Measurements from ENCODE around the gene WDR7.

Gene WDR7

DNA sequence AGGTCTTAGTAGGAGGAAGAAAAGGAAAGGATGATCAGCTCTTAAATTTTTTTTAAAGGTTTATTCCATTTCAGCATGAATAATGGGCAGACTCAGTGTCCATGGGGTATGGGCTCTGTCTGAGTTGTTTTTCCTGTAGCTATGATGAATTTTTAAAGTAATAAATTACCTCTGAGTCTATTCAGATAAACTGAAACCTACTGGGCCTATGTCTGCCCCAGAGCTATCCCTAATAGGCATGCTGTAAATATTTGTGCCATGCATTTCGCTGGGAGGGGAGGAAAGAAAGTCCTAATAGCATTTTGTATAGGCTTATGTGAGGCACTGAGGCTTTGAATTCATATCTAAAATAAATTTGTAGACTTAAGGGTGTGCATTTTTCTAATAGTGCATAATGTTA lies 285.3 kb downstream of the WDR7 start:
- no peak for DNase-seq (ENCODE audit: low read depth)

DNA sequence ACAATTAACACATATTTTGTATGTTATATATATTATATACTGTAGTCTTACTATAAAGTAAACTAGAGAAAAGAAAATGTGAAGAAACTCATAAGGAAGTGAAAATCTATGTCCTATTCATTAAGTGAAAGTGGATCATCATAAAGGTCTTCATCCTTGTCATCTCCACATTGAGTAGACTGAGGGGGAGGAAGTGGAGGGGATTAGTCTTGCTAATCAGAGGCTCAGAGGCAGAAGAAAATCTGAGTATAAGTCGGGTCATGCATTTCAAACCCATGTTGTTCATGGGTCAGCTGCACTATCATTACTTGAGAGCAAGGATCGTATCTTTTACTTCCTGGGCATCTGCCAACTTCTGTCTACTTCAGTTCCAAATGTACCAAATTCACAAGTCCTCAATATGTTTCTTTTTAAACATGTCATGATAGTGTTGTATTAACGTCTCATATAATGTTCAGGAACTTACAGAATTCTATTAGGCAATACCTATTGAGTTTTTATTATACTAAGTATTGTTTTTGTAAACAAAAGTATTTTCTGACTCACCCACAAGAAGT lies 286.8 kb downstream of the WDR7 start:
- no peak for DNase-seq (ENCODE audit: low read depth)

DNA sequence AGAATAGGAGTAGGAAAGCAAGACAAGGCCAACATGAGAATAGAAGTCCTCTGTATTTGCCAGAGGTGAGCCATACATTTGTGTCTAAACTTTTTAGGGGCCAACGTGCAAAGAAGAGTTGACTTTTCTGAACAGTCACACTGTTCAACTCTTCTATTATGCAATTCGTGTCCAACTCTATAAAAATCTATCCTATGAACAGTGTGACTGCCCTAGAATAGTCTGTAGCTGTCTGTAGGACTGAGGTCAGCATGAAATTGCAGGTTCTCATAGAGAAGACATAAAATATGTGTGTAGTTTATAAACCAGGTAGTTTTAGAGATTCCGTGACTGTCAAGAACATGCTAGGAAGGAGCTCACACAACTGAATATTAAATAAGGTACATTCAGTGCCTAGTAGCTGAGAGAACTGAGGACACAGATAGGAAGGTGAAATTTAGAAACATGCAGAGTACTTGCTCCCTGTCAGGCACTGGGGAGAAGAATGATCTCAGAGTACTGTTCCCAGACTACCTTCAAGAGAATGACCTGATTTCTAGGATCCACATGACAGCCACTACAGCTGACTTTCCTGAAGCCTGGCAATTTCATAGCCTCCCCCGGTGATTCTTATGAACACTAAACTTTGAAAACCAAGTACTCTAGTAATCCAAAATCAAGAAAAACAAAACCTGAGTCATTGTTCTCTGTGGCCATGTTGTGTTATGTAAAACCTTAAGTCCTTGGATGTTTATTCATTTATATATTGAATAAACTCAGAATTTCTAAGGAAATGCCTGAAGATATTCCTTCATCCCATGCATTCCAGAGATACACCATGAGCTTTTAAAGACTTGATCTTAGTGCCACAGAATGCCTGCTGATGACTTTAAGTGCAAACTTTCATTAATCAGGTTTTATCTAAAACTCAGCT lies 294.3 kb downstream of the WDR7 start:
- DNase-seq (ENCODE audit: low read depth) = no peak

DNA sequence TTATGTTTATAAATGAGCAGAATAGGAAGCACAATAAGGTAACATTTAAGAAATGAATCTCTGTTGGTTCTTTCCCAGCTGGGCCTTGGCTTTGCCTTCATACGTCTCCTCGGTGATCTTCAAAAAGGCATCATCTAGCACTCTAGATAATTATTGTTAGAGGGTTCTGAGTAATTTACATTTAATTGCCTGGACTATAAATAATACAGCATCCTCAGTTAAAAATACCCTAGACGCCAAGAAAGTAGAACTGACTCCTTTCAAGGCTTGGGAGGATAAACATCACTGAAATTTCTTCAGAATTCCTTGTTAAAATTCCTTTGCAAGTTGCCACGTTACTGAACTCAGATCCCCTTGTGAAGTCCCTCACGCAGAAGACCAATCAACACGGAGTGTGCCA lies 296.1 kb downstream of the WDR7 start:
- no peak for DNase-seq (ENCODE audit: low read depth)

DNA sequence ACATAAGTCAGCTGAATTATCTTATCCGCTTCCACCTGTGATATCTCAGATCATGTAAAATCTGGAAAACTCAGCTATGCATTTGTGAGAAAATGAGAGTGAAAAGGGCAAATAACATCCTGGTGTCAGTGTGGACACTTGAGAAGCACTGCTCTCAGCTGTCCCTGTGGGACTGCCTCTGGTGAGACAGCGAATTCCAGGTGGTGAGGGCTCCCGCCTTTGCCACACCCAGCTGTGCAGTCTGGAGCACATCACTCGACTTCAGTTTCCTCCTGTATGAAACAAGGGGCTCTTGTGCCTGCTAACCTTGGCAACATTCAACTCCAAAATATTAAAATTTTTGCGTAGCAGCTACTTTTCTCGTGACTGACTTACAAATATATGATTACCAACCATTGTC lies 300.9 kb downstream of the WDR7 start:
- DNase-seq (ENCODE audit: low read depth) = no peak

DNA sequence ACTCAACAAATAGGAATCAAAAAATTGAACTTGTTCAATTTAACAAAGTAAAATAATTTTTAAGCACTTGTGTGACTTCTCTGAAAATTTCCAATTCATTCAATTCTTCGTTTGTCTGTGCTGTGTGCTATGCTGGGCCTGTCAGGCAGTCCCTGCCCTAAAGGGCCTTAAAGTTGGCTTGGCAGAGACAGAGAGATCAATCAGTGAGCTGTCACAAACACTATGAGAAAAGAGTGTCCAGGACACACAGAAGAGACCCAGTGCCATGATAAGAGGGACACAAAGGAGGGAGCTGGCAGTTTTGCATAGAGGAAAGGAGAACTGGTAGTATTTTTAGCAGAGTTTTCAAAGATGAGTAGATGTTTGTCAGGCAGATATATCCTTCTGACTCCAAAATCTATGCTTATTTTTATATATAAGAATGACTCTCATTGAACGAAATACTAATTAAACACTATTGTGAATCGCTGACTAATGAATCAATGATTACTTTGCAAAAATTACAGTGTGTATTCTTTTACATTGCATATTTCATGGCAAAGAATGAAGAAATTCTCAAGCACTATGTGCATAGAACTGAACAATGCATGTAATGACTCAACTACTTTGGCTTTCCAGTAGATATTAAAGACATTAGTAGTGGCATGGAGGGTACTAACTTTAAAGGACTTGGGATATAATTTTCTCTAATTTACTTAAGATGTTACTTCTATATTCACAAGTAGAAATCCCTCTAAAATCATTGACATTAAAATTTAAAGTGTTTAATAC lies 302.5 kb downstream of the WDR7 start:
- DNase-seq (ENCODE audit: low read depth) = no peak

DNA sequence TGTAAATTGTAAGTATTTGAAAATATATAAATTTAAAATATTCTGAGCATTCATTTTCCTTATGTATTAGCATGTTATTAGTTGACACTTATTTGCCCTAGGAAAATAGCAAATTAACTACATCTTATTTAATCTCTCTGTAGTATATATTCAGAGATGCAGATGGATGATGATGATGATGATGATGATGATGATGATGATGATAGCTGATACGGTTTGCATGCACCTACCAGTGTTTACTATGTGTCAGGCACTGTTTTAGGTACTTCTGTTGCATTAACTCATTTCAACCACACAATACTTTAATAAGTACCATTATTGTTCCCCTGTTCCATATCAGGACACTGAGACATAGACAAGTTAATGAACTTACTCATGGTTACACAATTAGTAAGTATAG lies 304.3 kb downstream of the WDR7 start:
- no peak for DNase-seq (ENCODE audit: low read depth)

DNA sequence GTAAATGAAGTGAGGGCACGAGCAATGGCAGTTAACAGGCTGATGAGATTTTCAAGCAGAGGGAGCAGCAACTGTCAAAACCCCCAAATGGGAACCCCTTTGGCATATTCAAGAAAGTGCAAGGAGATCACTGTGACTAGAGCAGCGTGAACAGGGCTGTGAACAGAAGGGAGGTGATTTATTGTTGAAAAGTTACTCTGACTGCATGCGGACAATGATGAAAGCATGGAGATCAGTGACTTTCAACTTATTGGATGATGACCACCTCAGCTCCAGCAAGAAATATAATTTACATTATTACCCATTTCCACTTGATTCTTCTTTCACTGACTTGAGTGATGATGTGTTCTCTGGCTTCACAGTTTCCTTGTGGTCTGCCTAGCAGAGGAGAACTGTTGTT lies 308.0 kb downstream of the WDR7 start:
- DNase-seq (ENCODE audit: low read depth) = no peak

DNA sequence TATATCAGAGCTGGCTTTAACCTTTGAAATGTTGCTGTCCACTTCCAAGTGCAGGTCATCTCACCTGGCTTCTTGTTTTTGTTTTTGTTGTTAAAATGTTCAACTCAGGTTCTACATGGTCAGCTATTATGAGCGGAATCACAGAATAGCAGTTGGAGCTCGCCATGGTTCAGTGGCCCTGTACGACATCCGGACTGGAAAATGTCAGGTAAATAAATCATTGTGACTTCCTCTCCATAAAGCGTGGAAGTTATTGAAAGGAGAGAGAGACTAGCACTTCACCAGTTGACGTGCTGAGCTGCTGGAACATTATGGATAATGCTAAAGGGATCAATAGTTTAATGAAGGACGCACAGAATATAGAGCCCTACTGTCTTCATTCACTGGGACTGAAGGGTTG lies 311.2 kb downstream of the WDR7 start:
- DNase-seq (ENCODE audit: low read depth) = no peak

DNA sequence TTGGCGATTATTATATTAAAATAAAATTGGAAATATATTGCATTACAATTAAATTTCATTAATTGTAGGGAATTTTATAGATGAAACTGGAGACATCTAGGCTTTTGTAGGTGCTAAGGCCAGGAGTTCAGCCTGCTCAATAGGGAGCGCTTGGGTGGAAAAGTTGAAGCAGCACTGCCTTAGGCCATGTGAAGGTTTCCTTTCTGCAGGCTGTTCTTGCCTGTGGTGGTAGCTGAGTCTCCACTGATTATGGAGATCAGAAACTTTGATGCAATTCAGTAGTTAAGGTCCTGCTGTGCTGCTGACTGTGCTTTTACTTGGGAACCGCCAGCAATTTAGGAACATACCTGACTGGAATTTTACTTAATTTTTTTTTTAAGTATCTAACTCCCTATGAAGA lies 315.9 kb downstream of the WDR7 start:
- DNase-seq (ENCODE audit: low read depth) = no peak

DNA sequence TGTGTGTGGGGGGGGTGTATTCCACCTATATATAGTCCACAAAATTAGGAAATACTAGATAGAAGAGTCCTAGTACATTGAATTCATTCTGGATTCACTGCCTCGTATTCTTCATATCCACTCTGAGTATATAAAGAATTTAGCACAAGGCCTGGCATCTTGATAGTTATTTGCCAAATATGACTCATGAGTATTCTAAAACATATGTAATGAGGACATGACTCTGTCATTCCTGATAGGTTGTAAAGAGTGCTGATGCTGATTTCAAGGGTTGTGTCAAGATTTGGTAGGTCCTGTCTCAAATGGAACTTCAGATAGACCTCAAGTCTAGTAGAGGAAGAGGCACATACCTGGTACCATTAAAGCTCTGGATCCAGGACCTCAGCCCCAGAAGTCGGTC lies 322.3 kb downstream of the WDR7 start:
- no peak for DNase-seq (ENCODE audit: low read depth)

DNA sequence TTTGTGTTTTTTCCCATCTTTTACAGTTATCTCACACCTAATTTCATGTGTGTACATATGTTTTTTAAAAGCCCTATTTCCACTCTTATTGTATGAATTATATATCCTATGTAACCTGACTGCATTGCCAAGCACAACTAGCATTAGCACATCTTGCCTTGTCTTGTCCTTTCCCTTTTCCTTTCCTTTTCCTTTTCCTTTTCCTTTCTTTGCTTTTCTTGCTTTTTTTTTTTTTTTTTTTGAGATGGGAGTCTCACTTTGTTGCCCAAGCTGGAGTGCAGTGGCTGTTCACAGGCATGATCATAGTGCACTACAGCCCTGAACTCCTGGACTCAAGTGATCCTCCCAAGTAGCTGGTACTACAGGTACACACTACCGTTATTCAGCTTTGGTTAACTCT lies 323.0 kb downstream of the WDR7 start:
- no peak for DNase-seq (ENCODE audit: low read depth)

DNA sequence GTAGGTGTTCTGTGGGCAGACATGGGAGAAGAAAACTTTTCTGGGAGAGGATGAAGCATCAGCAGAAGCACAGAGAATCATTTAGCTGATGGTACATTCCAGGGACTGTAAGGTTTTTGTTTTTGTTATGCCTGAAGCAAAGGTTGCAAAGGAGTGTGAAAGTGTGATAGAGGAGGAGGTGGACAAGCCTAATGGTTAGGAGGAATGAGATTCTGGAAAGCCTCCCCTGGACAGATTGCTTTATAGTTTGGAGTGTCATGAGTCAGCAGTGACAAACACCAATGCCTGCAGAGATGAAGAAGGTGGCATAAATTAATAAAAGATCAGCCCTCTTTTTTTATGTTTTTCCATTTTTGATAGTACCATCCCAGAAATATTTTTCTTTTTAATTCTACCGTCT lies 324.1 kb downstream of the WDR7 start:
- DNase-seq (ENCODE audit: low read depth) = no peak

DNA sequence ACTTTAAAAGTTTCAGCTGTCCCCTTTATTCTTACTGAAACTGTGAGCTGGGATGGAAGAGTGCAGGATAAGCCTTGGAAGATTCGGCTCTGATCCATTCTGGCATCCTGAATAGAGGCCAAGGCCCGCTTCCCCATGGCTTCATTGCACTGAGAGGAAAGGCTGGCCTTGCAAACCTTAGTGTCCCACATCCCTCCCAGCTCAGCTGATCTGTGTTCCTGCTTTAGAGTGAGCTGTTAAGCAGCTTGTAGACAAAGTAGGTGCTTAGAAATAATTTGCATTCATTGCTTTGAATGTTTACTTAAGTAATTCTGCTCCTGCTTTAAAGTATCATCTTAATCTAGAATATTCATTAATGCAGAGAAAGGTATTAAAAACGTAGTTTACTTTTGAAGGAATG lies 326.1 kb downstream of the WDR7 start:
- DNase-seq (ENCODE audit: low read depth) = no peak

DNA sequence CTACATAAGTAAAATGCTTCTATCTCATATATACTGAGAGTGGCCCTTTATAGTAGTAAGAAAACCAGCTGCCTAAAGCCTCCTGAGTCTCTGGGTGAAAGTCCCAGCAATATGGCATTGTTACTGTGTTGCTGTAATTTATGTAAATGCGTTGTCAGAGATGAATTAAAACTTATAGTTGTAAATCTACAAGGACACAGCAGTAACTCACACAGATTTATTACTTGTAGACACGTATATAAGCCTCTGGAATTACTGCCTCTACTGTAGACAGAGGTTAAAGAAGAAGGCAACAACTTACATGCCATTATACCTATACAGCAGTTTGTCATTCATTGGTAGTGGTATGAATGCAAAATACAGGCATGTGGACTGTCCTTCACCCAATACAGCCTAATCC lies 326.6 kb downstream of the WDR7 start:
- no peak for DNase-seq (ENCODE audit: low read depth)

DNA sequence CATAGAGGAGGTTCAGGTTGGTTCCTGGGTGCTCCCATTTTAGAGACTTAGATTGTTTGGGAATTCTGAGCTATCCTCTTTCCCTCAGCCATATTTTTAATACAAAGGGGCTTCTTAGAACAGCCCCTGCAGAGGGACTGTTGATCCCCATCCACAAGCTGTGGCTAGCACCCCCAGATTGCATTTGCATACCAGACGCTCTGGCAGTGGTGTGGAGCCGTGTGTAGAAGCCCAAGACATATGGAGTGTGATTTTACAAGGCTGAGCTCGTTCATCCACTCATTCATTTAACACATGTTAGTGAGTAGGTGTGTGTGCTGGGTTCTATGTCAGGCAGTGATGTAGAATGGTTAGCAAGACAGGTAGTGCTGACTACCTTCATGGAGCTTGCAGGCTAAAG lies 329.0 kb downstream of the WDR7 start:
- no peak for DNase-seq (ENCODE audit: low read depth)

DNA sequence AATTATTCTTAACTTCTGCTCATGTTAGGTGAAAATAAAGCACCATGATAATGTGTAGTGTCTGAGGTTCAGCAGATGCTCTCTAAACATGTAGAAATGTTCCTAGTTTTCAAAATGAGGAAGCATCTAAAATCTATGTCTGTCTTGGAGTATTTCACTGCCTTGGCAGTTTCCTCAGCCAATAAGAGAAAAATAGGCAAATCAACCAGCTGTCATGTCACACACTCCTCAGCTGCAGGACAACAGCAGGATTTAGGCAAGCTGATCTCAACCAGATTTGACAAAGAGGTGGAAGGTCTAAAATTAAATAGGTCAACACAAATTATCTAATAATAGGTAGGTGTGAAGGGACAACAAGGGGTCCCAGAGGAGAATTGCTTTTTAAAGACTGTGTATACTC lies 331.6 kb downstream of the WDR7 start:
- no peak for DNase-seq (ENCODE audit: low read depth)

DNA sequence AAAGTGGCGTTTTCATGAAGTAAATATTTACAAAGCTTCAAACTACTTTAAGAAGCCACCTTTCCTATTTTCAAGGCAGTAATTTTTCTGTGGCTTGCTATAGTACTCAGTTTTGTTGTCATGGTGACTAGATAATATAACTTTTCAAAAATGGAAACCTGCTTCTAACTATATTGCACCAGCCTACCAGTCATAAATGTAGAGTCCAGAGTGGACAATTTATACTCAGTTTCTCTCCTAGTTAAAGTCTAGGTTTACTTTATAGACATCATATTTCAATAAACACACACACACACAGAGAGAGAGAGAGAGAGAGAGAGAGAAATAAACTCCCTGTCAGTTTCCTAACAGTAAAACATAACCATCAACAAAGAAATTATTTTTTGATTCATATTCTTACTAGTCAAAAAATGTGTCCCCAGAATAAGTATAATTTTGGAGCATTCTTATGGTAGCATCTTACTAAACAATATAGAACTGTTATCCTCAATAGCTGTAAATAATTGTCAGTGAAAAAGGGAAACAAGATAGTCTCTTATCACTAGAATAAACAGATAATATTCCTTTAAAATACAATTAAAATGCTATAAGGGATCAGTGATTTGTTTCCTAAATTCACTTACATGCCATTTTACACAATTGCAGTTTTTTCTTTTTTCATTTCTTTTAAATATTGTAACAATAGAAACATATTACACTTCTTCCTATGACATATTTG lies 332.3 kb downstream of the WDR7 start:
- no peak for DNase-seq (ENCODE audit: low read depth)

DNA sequence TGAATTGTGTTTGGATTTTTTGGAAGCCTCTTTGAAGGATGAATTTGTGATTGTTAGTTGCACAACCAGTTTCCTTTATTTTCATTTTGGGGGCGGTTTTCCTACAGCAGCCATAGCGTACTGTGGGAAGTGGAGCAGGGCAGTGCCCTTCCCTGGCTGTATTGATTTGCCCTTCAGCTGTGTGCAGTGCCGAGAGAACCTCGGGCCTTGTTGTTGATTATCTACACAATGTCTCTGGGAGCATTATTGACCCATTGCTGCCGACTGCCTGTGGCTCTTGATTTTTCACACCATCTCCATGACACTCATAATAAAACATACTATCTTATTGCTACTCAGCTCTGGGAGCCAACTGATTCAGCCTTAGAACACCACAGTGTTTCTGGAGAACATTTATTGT lies 333.6 kb downstream of the WDR7 start:
- DNase-seq (ENCODE audit: low read depth) = no peak

DNA sequence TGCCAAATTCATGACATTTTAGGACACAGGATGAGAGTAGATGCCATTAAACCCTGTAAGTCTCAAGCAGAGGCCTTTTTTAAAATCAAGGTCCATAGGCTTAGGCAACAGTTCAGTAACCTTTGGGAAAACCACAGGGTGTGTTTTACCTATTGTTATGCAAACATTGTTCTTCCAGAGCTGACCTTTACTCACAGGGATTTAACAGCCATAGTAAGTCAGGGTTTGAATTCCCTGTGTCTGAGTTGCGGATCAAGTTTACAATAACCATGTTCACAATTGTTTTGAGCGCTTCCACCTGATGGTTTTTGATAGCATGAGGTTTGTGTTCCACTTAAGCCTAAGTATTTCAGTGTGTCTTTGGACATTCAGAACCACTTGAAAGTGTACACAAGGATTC lies 335.7 kb downstream of the WDR7 start:
- no peak for DNase-seq (ENCODE audit: low read depth)

DNA sequence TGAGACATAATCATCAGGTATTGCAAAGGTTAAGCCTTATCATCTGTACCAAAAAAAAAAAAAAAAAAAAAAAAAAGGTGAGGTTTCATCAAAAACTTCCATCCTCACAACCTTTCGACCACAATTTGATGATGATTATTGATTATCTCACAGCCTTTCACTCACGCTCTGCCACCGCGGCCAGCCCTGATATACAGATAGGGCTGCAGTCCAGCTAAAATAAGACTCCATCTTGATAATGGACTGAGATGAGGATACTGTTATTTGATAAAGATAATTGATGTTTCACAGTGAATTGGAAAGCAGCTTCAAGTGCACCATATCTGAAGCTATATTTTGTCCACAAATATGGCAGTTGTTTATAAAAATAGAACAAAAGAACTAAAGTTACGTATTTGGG lies 336.1 kb downstream of the WDR7 start:
- no peak for DNase-seq (ENCODE audit: low read depth)

DNA sequence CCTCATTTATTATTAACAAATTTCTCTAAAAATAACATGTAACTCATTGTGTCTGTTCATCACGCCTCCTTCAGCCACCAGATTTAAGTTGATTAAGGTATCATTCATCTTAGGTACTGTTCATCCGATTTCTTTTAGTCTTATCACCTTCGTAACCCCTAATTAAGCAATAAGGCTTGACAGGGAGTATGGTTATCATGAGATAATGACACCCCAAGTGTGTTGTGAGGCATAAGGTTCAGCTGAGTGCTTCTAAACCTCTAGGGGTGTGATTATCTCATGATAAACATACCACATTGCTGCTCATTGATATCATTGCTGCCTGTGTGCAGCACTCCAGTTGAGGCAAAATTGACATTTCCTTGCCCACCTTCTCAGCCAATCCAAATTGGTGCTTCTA lies 336.9 kb downstream of the WDR7 start:
- DNase-seq (ENCODE audit: low read depth) = no peak

DNA sequence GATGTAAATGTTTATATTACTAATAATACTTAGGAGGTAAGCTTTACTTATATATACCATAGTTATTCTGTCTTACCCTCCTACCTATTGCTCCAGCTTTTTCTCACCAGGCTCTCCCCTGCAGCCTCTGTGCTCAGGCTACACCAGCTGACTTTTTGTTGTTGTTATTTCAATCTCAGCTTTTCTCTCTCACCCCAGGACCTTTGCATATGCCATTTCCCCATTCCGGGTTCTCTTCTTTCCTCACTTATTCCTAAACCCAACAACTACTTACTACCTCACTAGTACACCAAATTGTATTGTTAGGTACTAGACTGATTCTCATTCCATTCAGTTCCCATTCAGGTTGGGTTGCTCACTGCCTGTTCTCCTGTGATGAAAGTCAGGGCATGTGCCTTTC lies 339.5 kb downstream of the WDR7 start:
- no peak for DNase-seq (ENCODE audit: low read depth)
